GM12878 (cell line): Measurements from ENCODE around the gene TMEM225B. TPM values are rescaled to one million over a fixed set of nuclear protein-coding genes. Genes with fewer than 3 reads are reported as not detected.

ENCODE experiments used
- ASH2L ChIP-seq: fragments of 300-600, 200-600 bp; sonication (generic); IDR thresholded peaks from 2 replicates; pipeline ENCODE4 v1.6.1; 2017; ENCODE audit warnings: low read depth, mild to moderate bottlenecking, borderline replicate concordance
- ATF7 ChIP-seq: fragments of 450-650 bp; IDR thresholded peaks from 2 replicates; pipeline ENCODE4 v1.6.1; 2016; ENCODE audit warnings: low read depth, mild to moderate bottlenecking
- BHLHE40 ChIP-seq, 2 experiments: fragments of 450-650 bp in 1 of 2; IDR thresholded peaks; 2 replicates each; pipeline ENCODE4 v1.6.1; 2011 to 2017; ENCODE audit warnings: low read depth in 2 of 2, borderline replicate concordance in 1 of 2, improper control_type of control experiment in 1 of 2, low read length in 1 of 2, mild to moderate bottlenecking in 1 of 2
- CBFB ChIP-seq: IDR thresholded peaks from 2 replicates; pipeline ENCODE4 v1.6.1; 2016; ENCODE audit warnings: antibody characterized with exemption, low read depth
- EGR1 ChIP-seq, 2 experiments: IDR thresholded peaks; 1 replicate in 1 of 2; 2 replicates in 1 of 2; pipeline ENCODE4 v1.6.1; 2011 to 2012; ENCODE audit warnings: low read depth in 2 of 2, low read length in 2 of 2, borderline replicate concordance in 1 of 2, mild to moderate bottlenecking in 1 of 2, moderate library complexity in 1 of 2
- ESRRA ChIP-seq: IDR thresholded peaks from 2 replicates; pipeline ENCODE4 v1.6.1; 2012; ENCODE audit warnings: mild to moderate bottlenecking, low read length, improper control_type of control experiment
- HDGF ChIP-seq: fragments of 450-650 bp; IDR thresholded peaks from 2 replicates; pipeline ENCODE4 v1.6.1; 2016; ENCODE audit warnings: antibody characterized with exemption
- IKZF2 ChIP-seq, 2 experiments: fragments of 450-650 bp; IDR thresholded peaks; 2 replicates each; pipeline ENCODE4 v1.6.1; 2017; ENCODE audit warnings: mild to moderate bottlenecking in 2 of 2, moderate library complexity in 2 of 2
- MEF2A ChIP-seq: IDR thresholded peaks from 2 replicates; pipeline ENCODE4 v1.6.1; 2011; ENCODE audit warnings: low read depth, mild to moderate bottlenecking, low read length, moderate library complexity; ENCODE audit not compliant: insufficient read depth
- MXI1 ChIP-seq: fragments of 150-350 bp; IDR thresholded peaks from 2 replicates; pipeline ENCODE4 v1.6.1; 2011; ENCODE audit warnings: low read depth, mild to moderate bottlenecking, inconsistent platforms, low read length, improper control_type of control experiment
- NBN ChIP-seq: fragments of 450-650 bp; IDR thresholded peaks from 2 replicates; pipeline ENCODE4 v1.6.1; 2016
- PAX8 ChIP-seq: fragments of 450-650 bp; IDR thresholded peaks from 2 replicates; pipeline ENCODE4 v1.6.1; 2017; ENCODE audit warnings: mild to moderate bottlenecking, moderate library complexity
- POLR2AphosphoS2 ChIP-seq: IDR thresholded peaks from 2 replicates; pipeline ENCODE4 v1.6.1; 2011; ENCODE audit warnings: low read depth, mild to moderate bottlenecking, low read length, improper control_type of control experiment, moderate library complexity
- STAT1 ChIP-seq: fragments of 450-650 bp; conservative IDR thresholded peaks from 2 replicates; pipeline ENCODE4 v1.6.1; 2014; ENCODE audit warnings: antibody characterized with exemption, mild to moderate bottlenecking
- YY1 ChIP-seq: IDR thresholded peaks from 2 replicates; pipeline ENCODE4 v1.6.1; 2011; ENCODE audit warnings: low read depth, mild to moderate bottlenecking, low read length
- ZNF622 ChIP-seq: fragments of 450-650 bp; IDR thresholded peaks from 2 replicates; pipeline ENCODE4 v1.6.1; 2017; ENCODE audit warnings: mild to moderate bottlenecking, inconsistent platforms
- polyA plus RNA-seq, 11 experiments: library from polyadenylated mRNA; depleted of rRNA in 4 of 11; unstranded in 6 of 11; stranded (reverse) in 5 of 11; fragments of >200 nt; fragmentation: Nextera tagmentation in 4 of 11; fragmentation: Illumina TruSeq in 1 of 11; extraction: Ambion mirVana in 4 of 11; extraction: Trizol in 1 of 11; gene quantifications; 1 replicate in 1 of 11; 2 replicates in 10 of 11; pipeline versions ENCODE4 v1.2.1 to v1.2.3, GENCODE V29; 2011 to 2016; ENCODE audit warnings: inconsistent platforms in 2 of 11, missing spikeins in 2 of 11, low read depth in 1 of 11
- total RNA-seq, 4 experiments: library from RNA; depleted of rRNA in 3 of 4; stranded (reverse); fragments of >200 nt in 3 of 4; fragmentation: Illumina TruSeq in 1 of 4; extraction: Trizol in 1 of 4; gene quantifications; 2 replicates each; pipeline versions ENCODE4 v1.2.1 to v1.2.3, GENCODE V29; 2013 to 2021
- TF ChIP-seq, protein P1 (sequence below): fragments of 450-650 bp; conservative IDR thresholded peaks from 2 replicates; pipeline ENCODE4 v1.6.1; 2017; ENCODE audit warnings: mild to moderate bottlenecking, moderate library complexity
- TF ChIP-seq, protein P2 (sequence below): IDR thresholded peaks from 2 replicates; pipeline ENCODE4 v1.6.1; 2011; ENCODE audit warnings: borderline replicate concordance, low read depth, mild to moderate bottlenecking, moderate library complexity, low read length; ENCODE audit not compliant: insufficient read depth, poor library complexity, severe bottlenecking
- TF ChIP-seq, protein P3 (sequence below): fragments of 450-650 bp; IDR thresholded peaks from 2 replicates; pipeline ENCODE4 v1.6.1; 2017; ENCODE audit warnings: mild to moderate bottlenecking
- TF ChIP-seq, protein P4 (sequence below): fragments of 450-650 bp; IDR thresholded peaks from 2 replicates; pipeline ENCODE4 v1.6.1; 2016; ENCODE audit warnings: mild to moderate bottlenecking

The TMEM225B gene
- total and polyA plus RNA-seq, 10 of the 15 experiments (the other 5 are each of a cell fraction or from before 2014, with no cell fraction given) = 0.22 to 1.9 (median 0.43) TPM

DNA sequence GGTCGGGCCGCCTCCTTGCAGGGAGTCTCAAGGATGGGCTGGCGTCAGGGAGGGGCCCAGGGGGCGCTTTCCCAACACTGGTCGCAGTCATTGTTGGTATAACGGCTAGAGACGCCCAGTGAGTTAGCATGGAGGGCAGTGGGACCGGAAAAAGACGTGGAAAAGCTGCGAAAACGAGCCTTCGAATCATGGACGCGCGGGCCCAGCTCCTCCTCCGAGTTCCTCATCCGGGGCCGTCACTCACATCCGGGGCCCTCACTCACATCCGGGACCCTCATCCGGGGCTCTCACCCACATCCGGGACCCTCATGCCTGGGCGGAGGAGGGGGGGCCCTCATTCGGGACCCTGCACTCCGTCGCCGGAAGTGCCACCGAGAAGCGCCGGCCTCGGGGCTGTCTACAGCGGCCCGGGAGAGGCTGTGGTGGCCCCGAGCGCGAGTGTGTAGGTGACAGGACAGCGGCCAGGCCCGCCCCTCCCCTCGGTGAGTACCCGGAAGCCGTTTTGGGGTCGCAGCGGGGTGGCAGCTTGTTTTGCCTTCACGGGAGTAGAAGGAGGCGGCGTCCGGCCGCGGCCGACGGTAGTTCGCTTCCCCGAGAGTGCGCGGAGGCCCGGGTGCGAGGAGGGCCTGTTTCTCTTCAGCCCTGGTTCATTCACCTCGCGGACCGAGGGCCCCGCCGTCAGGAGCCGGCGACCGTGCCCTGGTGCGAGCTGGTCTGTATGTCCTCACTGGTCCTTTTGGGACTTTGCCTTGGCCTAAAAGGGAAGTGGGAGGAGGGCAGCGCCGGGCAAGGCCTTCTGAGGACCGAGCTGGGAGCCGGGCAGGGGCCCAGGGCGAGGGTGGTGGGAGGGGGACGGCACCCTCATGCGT lies 39.5 kb upstream of the TMEM225B start, which contains the start of gene ZNF655 (continued):
- peak; percentile 37; the same call in 1 of the 2 replicates for TF ChIP-seq MEF2A
- peak; percentile 77 for TF ChIP-seq YY1
- TF ChIP-seq EGR1 (IDR thresholded peaks at IDR 0.05; ENCODE audit: borderline replicate concordance in 1 of 2, low read depth in 2 of 2, low read length in 2 of 2) = peak in 1 of 2 experiments; percentile 7; a peak in 1 of 3 replicates
- TF ChIP-seq PAX8 = no peak
- TF ChIP-seq, protein P1, sequence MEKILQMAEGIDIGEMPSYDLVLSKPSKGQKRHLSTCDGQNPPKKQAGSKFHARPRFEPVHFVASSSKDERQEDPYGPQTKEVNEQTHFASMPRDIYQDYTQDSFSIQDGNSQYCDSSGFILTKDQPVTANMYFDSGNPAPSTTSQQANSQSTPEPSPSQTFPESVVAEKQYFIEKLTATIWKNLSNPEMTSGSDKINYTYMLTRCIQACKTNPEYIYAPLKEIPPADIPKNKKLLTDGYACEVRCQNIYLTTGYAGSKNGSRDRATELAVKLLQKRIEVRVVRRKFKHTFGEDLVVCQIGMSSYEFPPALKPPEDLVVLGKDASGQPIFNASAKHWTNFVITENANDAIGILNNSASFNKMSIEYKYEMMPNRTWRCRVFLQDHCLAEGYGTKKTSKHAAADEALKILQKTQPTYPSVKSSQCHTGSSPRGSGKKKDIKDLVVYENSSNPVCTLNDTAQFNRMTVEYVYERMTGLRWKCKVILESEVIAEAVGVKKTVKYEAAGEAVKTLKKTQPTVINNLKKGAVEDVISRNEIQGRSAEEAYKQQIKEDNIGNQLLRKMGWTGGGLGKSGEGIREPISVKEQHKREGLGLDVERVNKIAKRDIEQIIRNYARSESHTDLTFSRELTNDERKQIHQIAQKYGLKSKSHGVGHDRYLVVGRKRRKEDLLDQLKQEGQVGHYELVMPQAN = peak; percentile 89
- peak; percentile 58; the same call in 1 of the 2 replicates for TF ChIP-seq MXI1
- TF ChIP-seq, protein P2, sequence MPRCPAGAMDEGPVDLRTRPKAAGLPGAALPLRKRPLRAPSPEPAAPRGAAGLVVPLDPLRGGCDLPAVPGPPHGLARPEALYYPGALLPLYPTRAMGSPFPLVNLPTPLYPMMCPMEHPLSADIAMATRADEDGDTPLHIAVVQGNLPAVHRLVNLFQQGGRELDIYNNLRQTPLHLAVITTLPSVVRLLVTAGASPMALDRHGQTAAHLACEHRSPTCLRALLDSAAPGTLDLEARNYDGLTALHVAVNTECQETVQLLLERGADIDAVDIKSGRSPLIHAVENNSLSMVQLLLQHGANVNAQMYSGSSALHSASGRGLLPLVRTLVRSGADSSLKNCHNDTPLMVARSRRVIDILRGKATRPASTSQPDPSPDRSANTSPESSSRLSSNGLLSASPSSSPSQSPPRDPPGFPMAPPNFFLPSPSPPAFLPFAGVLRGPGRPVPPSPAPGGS = peak; percentile 7
- TF ChIP-seq ATF7 = peak; percentile 43; the same call in 1 of the 2 replicates
- no peak; the same call in none of the 2 replicates for TF ChIP-seq CBFB
- TF ChIP-seq HDGF = 0 out of 2 replicates have a peak, but pooled peaks have one; percentile 65
- TF ChIP-seq POLR2AphosphoS2 = peak; percentile 92
- peak; percentile 14 to 99; a peak in 2 of 4 replicates for TF ChIP-seq IKZF2 (IDR thresholded peaks at IDR 0.05)
- no peak for TF ChIP-seq ESRRA
- peak in 1 of 2 experiments; percentile 17; a peak in 1 of 4 replicates for TF ChIP-seq BHLHE40 (IDR thresholded peaks at IDR 0.05; ENCODE audit: borderline replicate concordance in 1 of 2, low read depth in 2 of 2, low read length in 1 of 2)
- TF ChIP-seq, protein P3, sequence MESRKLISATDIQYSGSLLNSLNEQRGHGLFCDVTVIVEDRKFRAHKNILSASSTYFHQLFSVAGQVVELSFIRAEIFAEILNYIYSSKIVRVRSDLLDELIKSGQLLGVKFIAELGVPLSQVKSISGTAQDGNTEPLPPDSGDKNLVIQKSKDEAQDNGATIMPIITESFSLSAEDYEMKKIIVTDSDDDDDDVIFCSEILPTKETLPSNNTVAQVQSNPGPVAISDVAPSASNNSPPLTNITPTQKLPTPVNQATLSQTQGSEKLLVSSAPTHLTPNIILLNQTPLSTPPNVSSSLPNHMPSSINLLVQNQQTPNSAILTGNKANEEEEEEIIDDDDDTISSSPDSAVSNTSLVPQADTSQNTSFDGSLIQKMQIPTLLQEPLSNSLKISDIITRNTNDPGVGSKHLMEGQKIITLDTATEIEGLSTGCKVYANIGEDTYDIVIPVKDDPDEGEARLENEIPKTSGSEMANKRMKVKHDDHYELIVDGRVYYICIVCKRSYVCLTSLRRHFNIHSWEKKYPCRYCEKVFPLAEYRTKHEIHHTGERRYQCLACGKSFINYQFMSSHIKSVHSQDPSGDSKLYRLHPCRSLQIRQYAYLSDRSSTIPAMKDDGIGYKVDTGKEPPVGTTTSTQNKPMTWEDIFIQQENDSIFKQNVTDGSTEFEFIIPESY = no peak
- peak; percentile 85 for TF ChIP-seq NBN
- 0 out of 2 replicates have a peak, but pooled peaks have one; percentile 36 for TF ChIP-seq STAT1
- TF ChIP-seq ZNF622 = no peak
- no peak for TF ChIP-seq ASH2L
- TF ChIP-seq, protein P4, sequence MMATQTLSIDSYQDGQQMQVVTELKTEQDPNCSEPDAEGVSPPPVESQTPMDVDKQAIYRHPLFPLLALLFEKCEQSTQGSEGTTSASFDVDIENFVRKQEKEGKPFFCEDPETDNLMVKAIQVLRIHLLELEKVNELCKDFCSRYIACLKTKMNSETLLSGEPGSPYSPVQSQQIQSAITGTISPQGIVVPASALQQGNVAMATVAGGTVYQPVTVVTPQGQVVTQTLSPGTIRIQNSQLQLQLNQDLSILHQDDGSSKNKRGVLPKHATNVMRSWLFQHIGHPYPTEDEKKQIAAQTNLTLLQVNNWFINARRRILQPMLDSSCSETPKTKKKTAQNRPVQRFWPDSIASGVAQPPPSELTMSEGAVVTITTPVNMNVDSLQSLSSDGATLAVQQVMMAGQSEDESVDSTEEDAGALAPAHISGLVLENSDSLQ = peak; percentile 96
